HUES64 (cell line): Measurements from ENCODE around the gene DCDC2.
"Not testable (repeated sequence)": the region's sequence is repeated elsewhere in the genome, so short reads cannot be mapped to it uniquely, and the experiment has no call there.

Experiments used
- H3K27ac ChIP-seq: 2 replicates; pipeline ENCODE4 v1.7.0; 2013; ENCODE audit warnings: low read depth, low read length, inconsistent platforms
- H3K27me3 ChIP-seq: 2 replicates; pipeline ENCODE4 v1.6.1; 2013; ENCODE audit warnings: mild to moderate bottlenecking, low read length; ENCODE audit not compliant: insufficient read depth
- H3K36me3 ChIP-seq: 2 replicates; pipeline ENCODE4 v1.6.1; 2013; ENCODE audit warnings: mild to moderate bottlenecking, low read length; ENCODE audit not compliant: insufficient read depth
- H3K4me1 ChIP-seq: 2 replicates; pipeline ENCODE4 v1.6.1; 2013; ENCODE audit warnings: mild to moderate bottlenecking, low read length, moderate library complexity; ENCODE audit not compliant: insufficient read depth
- H3K4me3 ChIP-seq: 2 replicates; pipeline ENCODE4 v1.5.1; 2013; ENCODE audit warnings: mild to moderate bottlenecking, low read length, moderate library complexity
- H3K9ac ChIP-seq: 2 replicates; pipeline ENCODE4 v1.6.1; 2013; ENCODE audit warnings: mild to moderate bottlenecking, low read depth, low read length
- H3K9me3 ChIP-seq: 2 replicates; pipeline ENCODE4 v1.6.1; 2013; ENCODE audit warnings: low read depth, low read length; ENCODE audit not compliant: insufficient read depth
- WGBS: fragments of 150-250, 120-280 bp; methylation state at CpG from one replicate; pipeline ENCODE4 v1.1.7; 2013; ENCODE audit warnings: missing lambda C conversion rate; 5-methylcytosine and 5-hydroxymethylcytosine counted together

DCDC2 gene

GRCh38 chr6:24157886-24158285 is 200.0 kb downstream of the DCDC2 start:
- Histone ChIP-seq H3K4me1 (no peaks in the 10 kb centered on the region), H3K27ac (no peak overlapping the region), H3K9me3 (no peaks in the 10 kb centered on the region), H3K4me3 (no peak overlapping the region), H3K27me3 (no peaks in the 10 kb centered on the region), H3K9ac (no peak overlapping the region), H3K36me3 (no peaks in the 10 kb centered on the region)
- 100% methylated on average over 1 of the region's 1 CpG for WGBS

- Histone ChIP-seq H3K9me3 (no peaks in the 10 kb centered on the region), H3K4me1 (no peaks in the 10 kb centered on the region), H3K4me3 (no peak overlapping the region), H3K36me3 (no peaks in the 10 kb centered on the region), H3K9ac (no peak overlapping the region), H3K27me3 (no peaks in the 10 kb centered on the region), H3K27ac (no peak overlapping the region)
Observed at GRCh38 chr6:24154121-24154520, 203.7 kb downstream of the DCDC2 start.

- Histone ChIP-seq H3K9me3 (no peaks in the 10 kb centered on the region), H3K36me3 (no peaks in the 10 kb centered on the region), H3K9ac (no peak overlapping the region), H3K4me3 (no peak overlapping the region), H3K27ac (no peak overlapping the region), H3K4me1 (no peaks in the 10 kb centered on the region), H3K27me3 (no peaks in the 10 kb centered on the region)
- WGBS: no CpG with 5 or more reads among the region's 1 CpG
Observed at GRCh38 chr6:24152014-24152413, 205.8 kb downstream of the DCDC2 start.

- H3K27ac ChIP-seq: no peak overlapping the region
- no peaks in the 10 kb centered on the region for H3K4me1 ChIP-seq
- H3K36me3 ChIP-seq: no peaks in the 10 kb centered on the region
- no peaks in the 10 kb centered on the region for H3K9me3 ChIP-seq
- no peak overlapping the region for H3K9ac ChIP-seq
- 59% methylated on average over 3 of the region's 3 CpGs for WGBS
- no peaks in the 10 kb centered on the region for H3K27me3 ChIP-seq
- H3K4me3 ChIP-seq: no peak overlapping the region
Observed at GRCh38 chr6:24149836-24150235, 208.0 kb downstream of the DCDC2 start.

GRCh38 chr6:24149296-24149695 is 208.6 kb downstream of the DCDC2 start:
- Histone ChIP-seq H3K9ac (no peak overlapping the region), H3K36me3 (no peaks in the 10 kb centered on the region), H3K27me3 (no peaks in the 10 kb centered on the region), H3K4me3 (no peak overlapping the region), H3K27ac (no peak overlapping the region), H3K9me3 (no peaks in the 10 kb centered on the region), H3K4me1 (no peaks in the 10 kb centered on the region)

GRCh38 chr6:24148684-24149083 is 209.2 kb downstream of the DCDC2 start:
- Histone ChIP-seq H3K9me3 (no peaks in the 10 kb centered on the region), H3K27me3 (no peaks in the 10 kb centered on the region), H3K9ac (no peak overlapping the region), H3K4me1 (no peaks in the 10 kb centered on the region), H3K36me3 (no peaks in the 10 kb centered on the region), H3K4me3 (no peak overlapping the region), H3K27ac (no peak overlapping the region)

- 79% methylated on average over 3 of the region's 3 CpGs for WGBS
- Histone ChIP-seq H3K9ac (no peak overlapping the region), H3K27me3 (no peaks in the 10 kb centered on the region), H3K4me3 (no peak overlapping the region), H3K9me3 (no peaks in the 10 kb centered on the region), H3K27ac (no peak overlapping the region), H3K36me3 (no peaks in the 10 kb centered on the region), H3K4me1 (no peaks in the 10 kb centered on the region)
Observed at GRCh38 chr6:24148154-24148570, 209.7 kb downstream of the DCDC2 start.

GRCh38 chr6:24147511-24148153 is 210.2 kb downstream of the DCDC2 start:
- H3K4me3 ChIP-seq: no peak overlapping the region
- H3K9me3 ChIP-seq: no peaks in the 10 kb centered on the region
- H3K27ac ChIP-seq: no peak overlapping the region
- 82% methylated on average over 8 of the region's 8 CpGs for WGBS
- H3K27me3 ChIP-seq: no peaks in the 10 kb centered on the region
- no peaks in the 10 kb centered on the region for H3K4me1 ChIP-seq
- no peaks in the 10 kb centered on the region for H3K36me3 ChIP-seq
- no peak overlapping the region for H3K9ac ChIP-seq

- H3K9me3 ChIP-seq: no peaks in the 10 kb centered on the region
- no peaks in the 10 kb centered on the region for H3K4me1 ChIP-seq
- no peak overlapping the region for H3K27ac ChIP-seq
- H3K36me3 ChIP-seq: no peaks in the 10 kb centered on the region
- no peak overlapping the region for H3K9ac ChIP-seq
- WGBS: 96% methylated on average over 3 of the region's 3 CpGs
- H3K27me3 ChIP-seq: no peaks in the 10 kb centered on the region
- H3K4me3 ChIP-seq: no peak overlapping the region
Observed at GRCh38 chr6:24146871-24147270, 211.0 kb downstream of the DCDC2 start.

- Histone ChIP-seq H3K4me3 (no peak overlapping the region), H3K9me3 (no peaks in the 10 kb centered on the region), H3K27ac (no peak overlapping the region), H3K4me1 (no peaks in the 10 kb centered on the region), H3K27me3 (no peaks in the 10 kb centered on the region), H3K9ac (no peak overlapping the region), H3K36me3 (no peaks in the 10 kb centered on the region)
- WGBS: 85% methylated on average over 9 of the region's 9 CpGs
Observed at GRCh38 chr6:24145690-24146131, 212.1 kb downstream of the DCDC2 start.

GRCh38 chr6:24142733-24143132 is 215.1 kb downstream of the DCDC2 start:
- H3K36me3 ChIP-seq, H3K27ac ChIP-seq, H3K4me3 ChIP-seq, H3K9ac ChIP-seq, H3K27me3 ChIP-seq, H3K9me3 ChIP-seq, H3K4me1 ChIP-seq: not testable (repeated sequence)
- 94% methylated on average over 8 of the region's 8 CpGs for WGBS

GRCh38 chr6:24140591-24140990 is 217.3 kb downstream of the DCDC2 start:
- WGBS: 94% methylated on average over 13 of the region's 13 CpGs
- no peaks in the 10 kb centered on the region; the same call in 1 of the 2 replicates for H3K27me3 ChIP-seq
- H3K4me1 ChIP-seq: no peaks in the 10 kb centered on the region
- H3K9ac ChIP-seq: no peak overlapping the region
- no peak overlapping the region for H3K4me3 ChIP-seq
- H3K36me3 ChIP-seq: no peaks in the 10 kb centered on the region
- H3K27ac ChIP-seq: no peak overlapping the region
- H3K9me3 ChIP-seq: no peaks in the 10 kb centered on the region
